Measurements from ENCODE around the gene EAF2. TPM values are rescaled to one million over a fixed set of nuclear protein-coding genes. Genes with fewer than 3 reads are reported as not detected.

EAF2 gene
- total and polyA plus RNA-seq, 2 donors from 2014 or later, result 13.9 to 43.6 TPM

- H3K36me3 ChIP-seq (ENCODE audit: control insufficient read depth in 2 of 3, insufficient read depth in 3 of 3, low read length in 3 of 3), result peaks cover 0 to 8% (median 6%) of the 10 kb centered on the region in 3 donors
- intact Hi-C loops (cut with DNase I), result no loop called here
- no peaks in the 10 kb centered on the region for H3K9me3 ChIP-seq (ENCODE audit: control insufficient read depth in 2 of 3, insufficient read depth in 1 of 3, low read length in 3 of 3)
- no peak overlapping the region for H3K27ac ChIP-seq (ENCODE audit: low read depth in 2 of 2, low read length in 2 of 2)
- no peaks in the 10 kb centered on the region for H3K27me3 ChIP-seq (ENCODE audit: control insufficient read depth, insufficient read depth, low read length)
- H3K9ac ChIP-seq (ENCODE audit: low read length in 3 of 3), result no peak overlapping the region
- FAIRE-seq, result peak; percentile 13
- H3K4me1 ChIP-seq (ENCODE audit: control insufficient read depth in 2 of 3, insufficient read depth in 2 of 3, low read depth in 1 of 3, low read length in 3 of 3), result no peaks in the 10 kb centered on the region
- no peak overlapping the region for H3K4me3 ChIP-seq (ENCODE audit: low read length in 3 of 3)
- TF ChIP-seq CTCF (IDR thresholded peaks at IDR 0.05; ENCODE audit: borderline replicate concordance, extremely low read depth, insufficient read depth), result no peak
- no peak for DNase-seq
Measured at GRCh38 chr3:121803771-121804320, 31.2 kb upstream of the EAF2 start.

GRCh38 chr3:121809249-121809648 lies 25.8 kb upstream of the EAF2 start:
- intact Hi-C loops (cut with DNase I), result no loop called here

DNA sequence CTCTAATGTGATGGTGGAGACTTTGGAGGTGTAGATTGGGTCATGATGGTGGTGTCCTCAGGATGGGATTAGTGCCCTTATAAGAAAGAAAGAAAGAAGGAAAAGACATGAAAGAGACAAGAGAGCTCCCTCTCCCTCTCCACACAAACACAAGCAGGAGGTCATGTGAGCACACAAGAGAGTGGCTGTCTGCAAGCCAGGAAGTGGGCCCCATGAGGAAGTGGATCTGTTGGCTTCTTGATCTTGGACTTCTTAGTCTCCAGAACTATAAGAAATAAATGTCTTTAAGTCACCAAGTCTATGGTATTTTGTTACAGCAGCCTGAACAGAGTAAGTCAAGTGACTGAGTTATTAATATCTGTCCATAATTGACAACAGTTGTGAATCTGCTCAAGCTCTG lies 17.3 kb upstream of the EAF2 start:
- H3K36me3 ChIP-seq (ENCODE audit: control insufficient read depth in 2 of 3, insufficient read depth in 3 of 3, low read length in 3 of 3), result peaks cover 0 to 10% (median 5%) of the 10 kb centered on the region in 3 donors
- peaks cover 0 to 4% (median 2%) of the 10 kb centered on the region in 3 donors for H3K9me3 ChIP-seq (ENCODE audit: control insufficient read depth in 2 of 3, insufficient read depth in 1 of 3, low read length in 3 of 3)
- no peaks in the 10 kb centered on the region for H3K4me1 ChIP-seq (ENCODE audit: control insufficient read depth in 2 of 3, insufficient read depth in 2 of 3, low read depth in 1 of 3, low read length in 3 of 3)
- H3K4me3 ChIP-seq (ENCODE audit: low read length in 3 of 3), result no peak overlapping the region
- DNase-seq, result no peak
- H3K27me3 ChIP-seq (ENCODE audit: control insufficient read depth, insufficient read depth, low read length), result no peaks in the 10 kb centered on the region
- TF ChIP-seq CTCF (IDR thresholded peaks at IDR 0.05; ENCODE audit: borderline replicate concordance, extremely low read depth, insufficient read depth), result no peak
- FAIRE-seq, result no peak
- H3K27ac ChIP-seq (ENCODE audit: low read depth in 2 of 2, low read length in 2 of 2), result no peak overlapping the region
- no peak overlapping the region for H3K9ac ChIP-seq (ENCODE audit: low read length in 3 of 3)
- intact Hi-C loops (cut with DNase I), result no loop called here

More at GRCh38 chr3:121809249-121809648, 25.8 kb upstream of the EAF2 start:
- Histone ChIP-seq H3K27ac (ENCODE audit: low read depth in 2 of 2, low read length in 2 of 2) (no peak overlapping the region), H3K27me3 (ENCODE audit: control insufficient read depth, insufficient read depth, low read length) (no peaks in the 10 kb centered on the region), H3K4me1 (ENCODE audit: control insufficient read depth in 2 of 3, insufficient read depth in 2 of 3, low read depth in 1 of 3, low read length in 3 of 3) (peaks cover 0 to 4% (median 0%) of the 10 kb centered on the region in 3 donors), H3K9ac (ENCODE audit: low read length in 3 of 3) (no peak overlapping the region), H3K4me3 (ENCODE audit: low read length in 3 of 3) (no peak overlapping the region), H3K9me3 (ENCODE audit: control insufficient read depth in 2 of 3, insufficient read depth in 1 of 3, low read length in 3 of 3) (no peaks in the 10 kb centered on the region), H3K36me3 (ENCODE audit: control insufficient read depth in 2 of 3, insufficient read depth in 3 of 3, low read length in 3 of 3) (peaks cover 0 to 10% (median 6%) of the 10 kb centered on the region in 3 donors)
- no peak for TF ChIP-seq CTCF (IDR thresholded peaks at IDR 0.05; ENCODE audit: borderline replicate concordance, extremely low read depth, insufficient read depth)
- FAIRE-seq (no peak), DNase-seq (no peak)

DNA sequence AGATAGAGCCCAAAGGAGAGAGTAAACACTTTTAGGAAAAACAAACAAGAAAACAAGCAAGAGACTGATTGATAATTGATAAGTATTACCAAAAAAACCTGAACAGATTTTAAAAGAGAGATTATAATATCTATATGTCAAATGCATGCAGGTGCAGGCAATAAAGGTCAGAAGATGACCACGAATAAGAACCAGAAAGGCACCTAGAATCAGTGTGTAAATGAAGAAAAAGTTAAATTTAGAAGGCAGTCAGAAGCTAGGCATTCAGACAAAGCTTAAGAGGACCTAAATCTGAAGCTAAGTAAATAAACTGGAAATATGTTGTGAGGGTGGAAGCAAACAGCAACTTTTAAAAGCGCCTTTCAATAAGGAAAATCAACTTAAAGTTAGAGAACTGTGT lies 16.4 kb upstream of the EAF2 start:
- Histone ChIP-seq H3K36me3 (ENCODE audit: control insufficient read depth in 2 of 3, insufficient read depth in 3 of 3, low read length in 3 of 3) (peaks cover 0 to 10% (median 5%) of the 10 kb centered on the region in 3 donors), H3K9ac (ENCODE audit: low read length in 3 of 3) (no peak overlapping the region), H3K4me1 (ENCODE audit: control insufficient read depth in 2 of 3, insufficient read depth in 2 of 3, low read depth in 1 of 3, low read length in 3 of 3) (no peaks in the 10 kb centered on the region), H3K27ac (ENCODE audit: low read depth in 2 of 2, low read length in 2 of 2) (no peak overlapping the region), H3K27me3 (ENCODE audit: control insufficient read depth, insufficient read depth, low read length) (no peaks in the 10 kb centered on the region), H3K4me3 (ENCODE audit: low read length in 3 of 3) (no peak overlapping the region), H3K9me3 (ENCODE audit: control insufficient read depth in 2 of 3, insufficient read depth in 1 of 3, low read length in 3 of 3) (peaks cover 0 to 5% (median 4%) of the 10 kb centered on the region in 3 donors)
- intact Hi-C loops (cut with DNase I), result no loop called here
- TF ChIP-seq CTCF (IDR thresholded peaks at IDR 0.05; ENCODE audit: borderline replicate concordance, extremely low read depth, insufficient read depth), result no peak
- FAIRE-seq (no peak), DNase-seq (no peak)

Measured in kidney (tissue), 14 donors.